Fibroblast of skin of abdomen (primary cell): ENCODE measurements around the gene SPDYE2. TPM values are rescaled to one million over a fixed set of nuclear protein-coding genes. Genes with fewer than 3 reads are reported as not detected.
A peak's percentile ranks its signal among the peaks of the same experiment; 100 is the strongest.
"Not testable (repeated sequence)": the region's sequence is repeated elsewhere in the genome, so short reads cannot be mapped to it uniquely, and the experiment has no call there.

ENCODE experiments used
- DNase-seq: peaks from one replicate; pipeline ENCODE4 v3.0.0-alpha.2; 2013
- polyA plus RNA-seq, 2 experiments: library from polyadenylated mRNA; unstranded; fragments of 120-200 nt; gene quantifications; one replicate each; pipeline ENCODE4 v1.2.1, GENCODE V29; 2013; ENCODE audit not compliant: insufficient read length in 2 of 2

Gene SPDYE2, protein sequence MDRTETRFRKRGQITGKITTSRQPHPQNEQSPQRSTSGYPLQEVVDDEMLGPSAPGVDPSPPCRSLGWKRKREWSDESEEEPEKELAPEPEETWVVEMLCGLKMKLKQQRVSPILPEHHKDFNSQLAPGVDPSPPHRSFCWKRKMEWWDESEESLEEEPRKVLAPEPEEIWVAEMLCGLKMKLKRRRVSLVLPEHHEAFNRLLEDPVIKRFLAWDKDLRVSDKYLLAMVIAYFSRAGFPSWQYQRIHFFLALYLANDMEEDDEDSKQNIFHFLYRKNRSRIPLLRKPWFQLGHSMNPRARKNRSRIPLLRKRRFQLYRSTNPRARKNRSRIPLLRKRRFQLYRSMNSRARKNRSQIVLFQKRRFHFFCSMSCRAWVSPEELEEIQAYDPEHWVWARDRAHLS
- polyA plus RNA-seq (2013, experiment 1 of 2; ENCODE audit: insufficient read length), result 1.8 TPM
- polyA plus RNA-seq (2013, experiment 2 of 2; ENCODE audit: insufficient read length), result 1.7 TPM

DNA sequence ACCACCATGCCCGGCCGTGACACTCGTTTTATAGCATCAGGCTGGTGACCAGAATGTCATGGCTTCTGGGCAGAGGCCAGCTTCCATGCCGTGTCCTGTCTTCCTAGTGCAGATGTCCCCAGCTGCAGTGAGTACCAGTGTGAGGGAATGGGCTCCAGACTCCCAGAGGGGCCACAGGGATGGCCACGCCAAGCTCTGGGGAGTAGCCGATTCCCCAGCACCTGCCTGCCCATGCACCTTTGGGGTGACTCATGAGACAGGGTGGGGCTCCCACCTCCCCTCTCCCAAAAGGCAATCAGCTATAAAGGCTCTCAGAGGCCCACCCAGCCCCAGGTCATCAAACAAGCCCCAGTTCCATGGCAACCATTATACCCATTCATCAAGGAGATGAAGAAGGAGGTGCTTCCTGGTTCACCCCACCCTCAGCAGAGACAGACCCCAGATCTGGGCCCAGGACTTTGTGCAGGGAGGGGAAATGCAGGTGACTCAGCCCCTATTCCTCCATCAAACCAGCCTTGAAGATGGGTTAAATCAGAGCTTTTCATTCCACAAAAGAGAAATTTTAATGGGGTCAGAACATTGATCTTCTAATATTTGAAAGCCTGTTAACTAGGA, at the start of gene SPDYE2:
SPDYE2 (plus strand) TSS at position 419 of the 615 bp plus-strand sequence. CDS start 2,030 bp downstream, outside the sequence.
- DNase-seq, result not testable (repeated sequence)

DNA sequence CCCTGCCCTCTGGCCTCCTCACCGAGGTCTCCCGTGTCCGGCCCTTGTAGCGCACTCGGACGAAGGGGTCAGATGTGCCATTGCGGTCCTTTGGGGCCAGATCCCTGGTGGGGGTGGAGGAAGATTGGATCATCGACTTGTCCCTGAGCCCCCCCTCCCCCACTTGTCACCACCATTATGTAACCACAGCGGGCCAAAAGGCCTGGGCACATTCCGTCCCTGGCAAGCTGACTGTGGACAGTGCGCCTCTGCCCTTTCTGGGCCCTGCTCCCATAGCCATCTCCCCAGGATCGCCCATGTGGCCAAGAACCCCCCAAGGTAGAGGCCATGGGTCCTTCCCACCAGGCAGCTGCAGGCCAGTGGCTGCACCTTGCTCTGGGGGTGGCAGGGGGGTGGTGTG, 47.9 kb upstream of the SPDYE2 start:
- not testable (repeated sequence) for DNase-seq

DNA sequence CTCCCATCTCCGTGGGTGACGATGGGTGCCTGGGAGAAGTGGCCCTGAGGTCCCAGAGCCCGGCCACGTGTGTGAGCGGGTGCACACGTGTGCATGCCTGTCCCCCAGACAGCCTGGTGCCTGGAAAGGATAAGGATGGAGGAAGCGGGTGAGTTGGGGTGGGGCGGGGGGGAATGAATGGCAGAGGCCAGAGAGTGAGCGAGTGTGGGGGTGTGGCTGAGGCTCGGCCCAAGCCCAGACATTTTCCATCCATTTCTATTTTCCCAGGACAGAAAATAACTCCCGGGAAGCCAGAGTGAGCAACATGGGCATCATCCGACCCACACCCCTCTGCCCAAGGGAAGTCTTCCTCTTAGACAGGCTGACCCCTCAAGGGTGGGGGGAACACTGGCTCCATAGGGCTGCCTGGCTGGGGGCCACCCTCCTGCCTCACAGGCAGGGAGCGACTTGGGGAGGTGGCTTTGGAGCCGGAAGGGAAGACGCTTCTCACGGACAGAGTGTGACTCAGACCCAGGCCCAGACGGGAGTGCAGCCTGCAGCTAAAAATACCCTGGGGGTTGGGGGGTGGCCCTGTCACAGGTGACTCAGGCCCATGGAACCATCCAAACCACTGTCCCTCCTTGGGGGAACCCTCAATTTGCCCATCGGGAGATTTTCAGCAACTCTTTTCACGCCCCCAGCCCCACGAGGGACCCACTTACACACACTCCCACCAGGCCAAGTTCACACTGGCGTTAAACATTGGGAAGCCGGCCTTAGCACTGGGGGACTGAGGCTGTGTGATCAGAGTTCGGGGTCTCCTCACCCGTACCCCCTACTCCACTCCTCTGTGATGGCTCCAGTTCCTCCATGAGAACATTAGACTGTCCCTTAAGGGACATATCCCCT, 45.5 kb upstream of the SPDYE2 start:
- not testable (repeated sequence) for DNase-seq

DNA sequence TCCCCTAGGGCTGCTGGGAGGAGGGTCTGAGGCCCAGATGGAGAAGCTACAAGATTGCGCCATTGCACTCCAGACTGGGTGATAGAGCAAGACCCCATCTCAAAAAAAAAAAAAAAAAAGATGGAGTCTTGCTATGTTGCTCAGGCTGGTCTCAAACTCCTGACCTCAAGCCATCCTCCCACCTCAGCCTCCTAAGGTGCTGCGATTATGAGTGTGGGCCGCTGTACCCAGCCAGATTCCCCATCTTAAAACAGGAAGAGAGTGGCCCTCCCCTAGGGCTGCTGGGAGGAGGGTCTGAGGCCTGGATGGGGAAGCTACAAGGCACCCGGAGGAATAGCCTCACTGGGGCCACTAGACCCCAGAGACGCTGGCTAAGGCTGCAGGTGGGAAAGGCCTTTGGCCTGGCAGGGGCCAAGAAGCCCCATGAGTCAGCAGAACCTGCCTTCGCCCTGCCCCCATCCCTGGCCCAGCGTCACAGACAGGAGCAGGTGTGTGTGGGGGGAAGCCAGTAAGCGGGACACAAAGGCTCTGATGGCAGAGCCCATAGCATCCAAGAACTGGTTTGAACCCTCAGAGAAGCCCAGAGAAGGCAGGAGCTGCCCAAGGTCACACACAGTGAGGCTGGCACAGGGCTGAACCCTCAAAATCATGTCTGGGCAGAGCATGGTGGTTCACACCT, 43.5 kb upstream of the SPDYE2 start:
- not testable (repeated sequence) for DNase-seq

DNA sequence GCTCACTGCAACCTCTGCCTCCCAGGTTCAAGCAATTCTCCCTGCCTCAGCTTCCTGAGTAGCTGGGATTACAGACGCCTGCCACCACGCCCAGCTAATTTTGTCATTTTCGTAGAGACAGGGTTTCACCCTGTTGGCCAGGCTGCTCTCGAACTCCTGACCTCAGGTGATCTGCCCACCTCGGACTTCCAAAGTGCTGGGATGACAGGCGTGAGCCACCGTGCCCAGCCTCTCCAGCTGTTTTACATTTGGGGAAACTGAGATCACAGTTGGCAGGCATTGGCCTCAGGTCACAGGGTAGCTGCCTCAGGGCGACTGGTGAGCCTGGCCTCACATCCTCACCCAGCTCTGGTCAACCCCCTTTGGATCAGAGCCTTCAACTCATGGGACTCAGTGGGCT, 40.5 kb upstream of the SPDYE2 start:
- DNase-seq, result not testable (repeated sequence)

DNA sequence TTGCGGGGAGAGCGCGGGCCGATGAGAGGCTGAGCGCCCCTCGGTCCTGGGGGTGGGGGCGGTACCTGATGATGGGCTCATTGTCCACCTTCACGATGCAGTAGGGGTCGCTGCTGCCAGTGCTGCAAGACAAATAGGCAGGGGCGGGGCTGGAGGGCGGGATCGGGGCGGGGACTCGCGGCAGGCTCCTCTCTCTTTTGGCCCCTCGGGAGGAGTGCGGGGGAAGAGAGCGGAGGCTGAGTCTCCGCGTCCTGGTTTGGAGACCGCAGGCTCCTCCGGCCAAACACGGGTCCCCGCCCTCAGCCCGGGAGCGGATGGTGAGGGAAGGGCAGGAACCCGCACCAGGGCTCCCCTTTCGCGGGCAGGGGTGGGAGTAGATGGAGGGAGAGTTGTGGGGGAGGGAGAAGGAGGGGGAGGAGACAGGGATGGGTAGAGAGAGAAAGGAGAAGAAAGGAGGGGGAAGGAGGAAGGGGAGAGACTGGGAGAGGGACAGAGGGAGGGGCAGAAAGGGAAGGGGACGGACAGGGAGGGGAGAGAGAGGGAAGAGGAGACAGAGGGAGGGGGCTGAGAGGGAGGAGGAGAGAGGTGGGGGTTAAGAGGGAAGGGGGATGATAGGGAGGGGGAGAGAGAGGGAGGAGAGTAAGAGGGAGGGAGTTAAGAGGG, 39.0 kb upstream of the SPDYE2 start:
- DNase-seq, result not testable (repeated sequence)

DNA sequence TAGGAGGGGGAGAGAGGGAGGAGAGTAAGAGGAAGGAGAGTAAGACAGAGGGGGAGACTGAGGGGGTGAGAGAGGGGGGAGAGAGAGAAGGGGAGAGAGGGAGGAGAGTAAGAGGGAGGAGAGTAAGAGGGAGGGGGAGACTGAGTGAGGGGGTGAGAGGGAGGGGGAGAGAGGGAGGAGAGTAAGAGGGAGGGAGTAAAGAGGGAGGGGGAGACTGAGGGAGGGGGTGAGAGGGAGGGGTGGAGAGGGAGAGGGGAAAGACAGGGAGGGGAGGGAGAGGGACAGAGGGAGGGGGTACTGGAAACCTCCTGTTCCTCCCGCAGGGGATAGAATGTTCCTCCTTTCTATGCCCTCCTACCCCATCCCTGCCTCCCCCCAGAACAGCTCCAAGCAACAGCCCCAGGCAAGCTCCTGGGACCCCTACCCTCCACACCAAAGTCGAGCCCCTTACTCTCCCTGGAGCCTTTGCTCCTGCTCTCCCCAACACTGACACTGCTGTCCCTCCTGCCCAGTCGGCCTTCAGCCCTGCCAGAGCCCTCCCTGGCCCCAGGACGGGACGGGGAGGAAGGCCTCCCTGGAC, 38.3 kb upstream of the SPDYE2 start:
- DNase-seq, result peak; percentile 93

DNA sequence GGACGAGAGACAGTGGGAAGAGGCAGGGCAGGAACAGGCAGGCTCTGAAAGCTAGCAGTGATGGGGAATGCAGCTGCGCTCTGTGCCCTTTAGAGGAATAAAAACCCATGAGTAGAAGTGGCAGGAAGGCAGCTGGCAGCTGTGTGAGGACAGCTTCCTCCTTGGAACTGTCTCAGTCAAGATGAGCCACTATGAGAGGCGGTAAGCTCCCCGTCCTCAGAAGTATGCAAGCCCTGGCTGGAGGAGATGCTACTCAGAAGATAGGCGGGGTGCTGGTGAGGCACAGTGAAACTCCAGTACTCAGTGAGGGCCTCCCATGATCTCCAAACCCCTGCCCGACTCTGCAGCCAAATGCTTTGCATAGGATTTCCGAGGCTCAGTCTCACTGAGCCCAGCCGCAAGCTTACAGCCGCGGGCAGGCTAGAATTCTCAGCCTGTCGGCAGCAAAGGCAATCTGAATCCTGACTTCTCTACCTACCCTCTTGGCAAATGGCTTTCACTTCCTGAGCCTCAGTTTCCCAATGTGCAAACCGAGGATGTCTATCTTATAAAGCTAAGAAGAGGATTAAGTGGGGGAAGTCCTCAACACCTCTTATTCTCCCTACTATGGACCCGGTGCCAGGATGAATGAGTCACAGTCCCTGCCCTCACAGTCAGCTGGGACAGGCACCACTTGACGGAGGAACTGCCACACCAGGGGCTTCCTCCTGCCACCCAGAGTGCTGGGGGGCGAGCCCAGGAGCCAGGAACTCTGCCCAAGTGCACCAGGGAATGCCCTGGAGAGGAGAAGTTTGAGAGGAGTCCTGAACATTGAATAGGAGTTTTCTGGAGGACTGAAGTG, 35.9 kb upstream of the SPDYE2 start:
- not testable (repeated sequence) for DNase-seq

DNA sequence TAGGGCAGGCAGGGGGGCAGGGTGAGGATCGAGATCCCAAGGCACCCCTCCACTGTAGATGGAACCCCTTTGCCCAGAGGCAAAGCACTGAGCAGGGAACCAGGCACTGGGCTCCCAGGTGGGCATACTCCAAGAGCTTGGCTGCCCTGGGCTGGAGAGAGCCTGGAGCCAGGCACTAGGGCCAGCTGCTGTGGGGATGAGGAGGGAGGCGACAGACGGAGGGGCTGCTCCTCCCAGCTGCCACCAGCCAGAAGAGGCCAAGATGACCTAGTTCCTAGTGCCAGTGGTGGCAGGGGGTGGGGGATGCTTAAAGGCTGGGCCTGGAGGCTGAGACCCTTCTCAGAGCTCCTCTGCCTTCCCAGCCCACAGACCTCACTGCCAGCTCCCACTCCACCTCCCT, 35.1 kb upstream of the SPDYE2 start:
- DNase-seq, result not testable (repeated sequence)

DNA sequence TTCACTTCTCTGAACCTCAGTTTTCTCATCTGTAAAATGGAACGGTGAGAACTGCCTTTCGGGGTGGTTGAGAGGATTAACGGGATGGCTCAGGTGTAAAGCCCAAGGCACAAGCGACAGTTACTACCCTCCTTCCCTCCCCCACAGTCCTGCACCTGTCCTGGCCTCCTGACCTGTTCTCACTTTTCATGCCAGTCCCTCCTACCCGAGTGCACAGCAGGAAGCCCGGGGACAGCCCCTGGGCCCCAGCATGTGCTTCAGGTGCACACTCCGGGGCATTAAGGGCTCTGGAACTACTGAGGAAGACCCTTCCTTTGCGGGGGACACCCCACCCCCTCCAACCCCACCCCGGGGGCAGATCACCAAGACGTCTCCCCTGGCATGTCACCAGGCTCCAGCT, 34.1 kb upstream of the SPDYE2 start:
- DNase-seq, result not testable (repeated sequence)

DNA sequence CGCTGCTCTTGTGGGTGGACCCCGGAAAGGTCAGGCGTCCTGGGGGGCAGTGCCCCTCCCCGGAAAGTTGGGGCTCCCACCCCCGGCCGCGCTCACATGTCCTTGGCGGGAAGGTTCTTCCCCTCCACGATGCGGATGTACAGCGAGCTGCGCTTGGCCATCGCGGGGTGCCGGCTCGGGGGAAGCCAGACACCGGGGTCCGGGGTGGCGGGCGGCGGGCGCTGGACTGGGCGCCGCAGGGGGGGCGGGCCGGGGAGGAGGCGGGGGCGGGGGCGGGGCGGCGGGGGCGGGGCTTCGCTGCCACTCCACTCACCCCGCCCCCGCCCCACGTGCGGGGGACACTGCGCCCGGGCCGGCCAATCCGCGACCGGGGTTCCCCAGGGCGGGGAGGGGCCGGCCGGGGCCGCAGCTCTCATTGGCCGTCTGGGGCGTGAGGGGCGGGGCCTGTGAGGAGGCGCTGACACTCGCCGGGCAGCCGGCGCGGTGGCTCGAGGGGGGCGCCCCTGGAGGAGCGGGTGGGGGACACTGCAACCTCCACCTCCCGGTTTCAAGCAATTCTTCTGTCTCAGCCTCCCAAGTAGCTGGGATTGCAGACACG, 33.4 kb upstream of the SPDYE2 start, which contains the start of gene RASA4B:
RASA4B (minus strand) TSS at position 228 of the 598 bp plus-strand sequence; CDS start at position 161, 67 bp downstream.
- peak; percentile 7 for DNase-seq

DNA sequence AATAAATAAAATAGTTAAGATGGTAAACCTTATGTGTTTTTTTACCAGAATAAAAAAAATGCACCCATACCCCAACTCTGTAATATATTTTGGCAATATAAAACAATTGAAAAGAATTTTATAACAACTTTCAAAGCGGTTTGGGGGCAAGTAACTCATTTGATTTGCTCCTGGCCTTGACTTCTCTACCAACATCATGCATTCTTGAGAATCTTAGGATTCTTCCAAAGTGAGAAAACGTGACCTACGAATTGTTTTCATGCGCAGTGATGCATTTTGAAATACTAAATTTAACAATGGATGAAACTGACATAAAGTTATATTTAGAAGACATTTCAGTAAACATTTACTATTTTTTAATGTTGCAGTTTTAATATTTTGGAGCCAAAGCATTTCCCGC, 30.2 kb upstream of the SPDYE2 start:
- DNase-seq, result not testable (repeated sequence)

DNA sequence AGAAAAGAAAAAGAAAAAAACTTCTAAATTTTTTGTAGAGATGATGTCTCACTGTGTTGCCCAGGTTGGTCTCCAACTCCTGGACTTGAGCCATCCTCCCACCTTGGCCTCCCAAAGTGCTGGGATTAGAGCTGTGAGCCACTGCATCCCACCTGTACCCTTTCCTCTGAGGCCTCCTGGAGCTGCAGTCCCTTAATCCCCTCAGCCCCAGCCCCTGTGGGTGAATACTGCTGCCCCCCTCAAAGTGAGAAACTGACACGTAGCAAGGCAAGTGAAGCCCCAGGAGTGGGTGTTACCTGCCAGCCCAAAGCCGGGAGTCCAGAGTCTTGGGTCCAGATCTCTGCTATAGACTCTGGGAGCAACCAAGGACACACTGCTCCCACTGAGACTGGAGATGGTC, 26.2 kb upstream of the SPDYE2 start:
- not testable (repeated sequence) for DNase-seq

DNA sequence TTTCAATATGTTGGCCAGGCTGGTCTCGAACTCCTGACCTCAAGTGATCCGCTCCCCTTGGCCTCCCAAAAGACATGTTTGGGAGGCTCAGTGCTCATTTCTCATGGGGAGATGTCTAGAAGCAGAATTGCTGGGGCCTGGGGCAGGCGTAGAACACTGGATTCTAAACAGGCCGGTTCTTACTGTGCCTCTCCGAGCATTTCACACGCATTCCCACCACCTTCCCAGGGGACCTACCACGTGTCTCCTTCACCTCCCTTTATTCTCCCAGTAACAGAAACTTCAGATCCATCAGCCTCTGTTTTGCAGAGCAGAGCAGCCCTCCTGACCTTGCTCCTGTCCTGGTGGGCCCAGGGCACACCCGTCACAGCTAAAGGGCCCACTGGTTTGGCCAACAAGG, 23.8 kb upstream of the SPDYE2 start:
- DNase-seq, result not testable (repeated sequence)

DNA sequence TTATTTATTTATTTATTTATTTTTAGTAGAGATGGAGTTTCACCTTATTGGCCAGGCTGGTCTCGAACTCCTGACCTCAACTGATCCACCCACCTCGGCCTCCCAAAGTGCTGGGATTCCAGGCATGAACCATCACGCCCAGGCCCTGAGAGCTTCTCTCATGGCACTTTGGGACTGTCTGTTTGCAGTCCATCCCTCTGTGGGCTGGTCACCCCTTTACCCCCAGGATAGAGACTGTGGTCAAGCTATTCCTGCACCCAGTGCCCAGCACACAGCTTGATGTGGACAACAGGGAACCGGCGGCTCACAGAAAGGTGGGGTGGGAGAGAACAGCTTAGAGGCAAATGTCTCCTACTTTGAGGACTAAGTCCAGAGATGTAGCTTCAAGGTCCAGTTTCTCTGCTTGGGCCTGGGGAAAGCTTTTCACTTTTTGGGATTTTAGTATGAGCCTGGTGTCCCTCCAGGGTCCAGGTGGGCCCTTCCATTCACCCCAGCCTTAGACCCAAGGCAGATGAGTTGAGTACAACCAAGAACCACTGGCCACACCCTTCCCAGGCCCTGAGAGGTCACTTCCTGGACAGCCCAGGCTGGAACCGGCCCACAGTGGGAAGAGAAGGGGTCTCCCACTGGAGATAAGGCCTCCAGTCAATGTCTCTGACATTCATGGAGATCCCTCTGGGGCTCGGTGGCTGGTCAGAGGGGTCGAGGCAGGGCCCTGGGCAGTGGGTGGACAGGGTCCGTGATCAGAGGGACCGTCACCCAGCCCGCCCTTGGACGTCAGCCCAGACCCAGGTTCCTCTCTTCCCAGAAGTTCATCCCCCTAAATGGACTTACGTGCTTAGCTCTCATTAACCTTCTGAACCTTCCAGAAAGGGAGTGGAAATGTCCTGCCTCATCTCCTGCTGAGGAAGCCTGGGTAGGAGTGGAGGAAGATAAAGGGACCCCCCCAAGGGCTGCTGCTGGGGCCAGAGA, 22.9 kb upstream of the SPDYE2 start:
- DNase-seq, result not testable (repeated sequence)

DNA sequence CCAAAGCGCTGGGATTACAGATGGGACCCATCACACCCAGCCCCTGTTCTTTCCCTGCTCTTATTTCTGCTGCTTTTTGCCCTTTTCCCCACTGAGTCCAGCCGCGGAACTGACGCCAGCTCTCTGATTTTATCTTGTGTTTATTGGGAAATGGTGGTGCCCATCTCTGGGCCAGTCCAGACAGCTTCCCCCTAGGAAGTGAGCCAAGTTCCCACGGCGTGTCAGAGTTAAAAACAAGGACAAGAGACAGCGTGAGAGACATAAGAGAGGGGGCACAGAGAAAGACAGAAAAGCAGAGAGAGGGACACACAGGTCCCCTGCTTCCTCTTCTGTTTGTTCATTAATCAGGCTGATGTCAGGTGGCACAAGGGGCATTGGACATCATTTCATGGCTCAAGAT, 19.4 kb upstream of the SPDYE2 start:
- not testable (repeated sequence) for DNase-seq

DNA sequence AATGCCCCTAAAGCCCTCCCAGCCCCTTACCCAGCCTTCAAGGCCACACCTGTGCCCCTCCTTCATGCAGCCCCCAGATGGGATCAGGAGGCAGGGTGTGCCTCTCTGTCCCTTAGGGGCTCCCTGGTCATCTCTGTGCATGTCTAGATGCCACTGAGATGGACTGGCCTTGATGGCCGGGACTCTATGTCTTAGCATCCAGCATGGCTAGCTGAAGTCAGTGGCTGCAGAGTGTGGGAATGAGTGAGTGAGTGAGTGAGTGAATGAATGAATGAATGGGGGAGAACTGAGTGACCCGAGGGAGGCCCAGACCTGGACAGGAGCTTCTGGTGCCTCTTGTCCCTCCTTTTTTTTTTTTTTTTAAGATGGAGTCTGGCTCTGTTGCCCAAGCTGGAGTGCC, 18.9 kb upstream of the SPDYE2 start:
- DNase-seq, result not testable (repeated sequence)

DNA sequence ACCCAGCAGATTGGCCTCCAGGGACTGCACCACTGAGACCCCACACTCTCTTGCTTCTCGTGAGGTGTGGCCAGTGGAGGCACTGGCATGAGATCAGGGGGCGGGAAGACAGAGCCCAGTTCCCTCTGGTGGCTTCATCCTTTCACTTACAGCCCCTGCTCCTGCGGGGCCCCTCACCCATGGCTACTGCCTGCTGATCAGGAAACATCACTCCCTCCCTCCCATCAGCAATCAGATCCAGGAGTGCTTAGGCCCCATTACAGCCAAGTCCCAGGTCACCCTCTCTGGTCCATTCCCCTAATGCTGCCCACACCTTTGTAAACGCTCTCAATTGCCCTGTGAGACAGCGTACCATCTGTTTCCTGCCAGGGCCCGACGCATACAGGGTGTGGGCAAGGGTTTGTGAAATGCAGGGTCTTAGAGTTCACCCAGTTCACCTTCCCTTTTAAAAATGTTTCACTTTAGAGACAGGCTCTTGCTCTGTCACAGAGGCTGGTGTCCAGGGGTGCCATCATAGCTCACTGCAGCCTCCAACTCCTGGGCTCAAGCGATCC, 15.9 kb upstream of the SPDYE2 start:
- DNase-seq, result not testable (repeated sequence)
